Epithelial cell of prostate (primary cell): ENCODE data around the gene SLC4A9.
"Not testable (repeated sequence)": the region's sequence is repeated elsewhere in the genome, so short reads cannot be mapped to it uniquely, and the experiment has no call there.

Source experiments
- DNase-seq: peaks from one replicate; pipeline ENCODE4 v3.0.0-alpha.2; 2011; ENCODE audit warnings: low read depth, low spot score
- H3K27ac ChIP-seq: fragments of 450-650 bp; 2 replicates; pipeline ENCODE4 v1.5.1; 2017; ENCODE audit warnings: mild to moderate bottlenecking

The SLC4A9 gene

GRCh38 chr5:140391312-140391711, 31.3 kb downstream of the SLC4A9 start:
- DNase-seq = no peak
- H3K27ac ChIP-seq = peak overlapping the region; percentile 34

DNA sequence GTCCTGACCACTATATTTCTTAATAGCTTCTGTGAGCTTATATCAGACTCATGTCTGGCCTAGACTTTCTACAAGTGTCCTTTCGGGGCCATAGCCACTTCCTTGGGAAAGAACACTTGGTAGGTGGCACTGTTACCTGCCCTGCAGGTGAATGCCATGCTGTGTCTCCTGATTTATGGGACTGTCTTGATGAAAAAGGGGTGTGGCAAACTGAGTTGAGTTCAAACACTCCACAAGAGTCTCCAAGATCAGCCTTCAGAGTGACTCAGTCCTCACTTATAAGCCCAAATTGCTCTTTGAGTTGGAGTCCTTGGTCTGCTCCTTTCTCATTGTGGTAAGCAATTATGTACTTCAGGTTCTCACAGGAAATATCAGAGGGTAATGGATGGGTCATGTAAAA, 31.7 kb downstream of the SLC4A9 start:
- peak; percentile 22 for DNase-seq
- H3K27ac ChIP-seq = peak overlapping the region; percentile 34

- H3K27ac ChIP-seq = no peak overlapping the region
- no peak for DNase-seq
Observed at GRCh38 chr5:140393738-140394137, 33.7 kb downstream of the SLC4A9 start.

GRCh38 chr5:140398379-140398811, 38.4 kb downstream of the SLC4A9 start:
- DNase-seq = peak; percentile 69
- peak overlapping the region; percentile 93 for H3K27ac ChIP-seq

DNA sequence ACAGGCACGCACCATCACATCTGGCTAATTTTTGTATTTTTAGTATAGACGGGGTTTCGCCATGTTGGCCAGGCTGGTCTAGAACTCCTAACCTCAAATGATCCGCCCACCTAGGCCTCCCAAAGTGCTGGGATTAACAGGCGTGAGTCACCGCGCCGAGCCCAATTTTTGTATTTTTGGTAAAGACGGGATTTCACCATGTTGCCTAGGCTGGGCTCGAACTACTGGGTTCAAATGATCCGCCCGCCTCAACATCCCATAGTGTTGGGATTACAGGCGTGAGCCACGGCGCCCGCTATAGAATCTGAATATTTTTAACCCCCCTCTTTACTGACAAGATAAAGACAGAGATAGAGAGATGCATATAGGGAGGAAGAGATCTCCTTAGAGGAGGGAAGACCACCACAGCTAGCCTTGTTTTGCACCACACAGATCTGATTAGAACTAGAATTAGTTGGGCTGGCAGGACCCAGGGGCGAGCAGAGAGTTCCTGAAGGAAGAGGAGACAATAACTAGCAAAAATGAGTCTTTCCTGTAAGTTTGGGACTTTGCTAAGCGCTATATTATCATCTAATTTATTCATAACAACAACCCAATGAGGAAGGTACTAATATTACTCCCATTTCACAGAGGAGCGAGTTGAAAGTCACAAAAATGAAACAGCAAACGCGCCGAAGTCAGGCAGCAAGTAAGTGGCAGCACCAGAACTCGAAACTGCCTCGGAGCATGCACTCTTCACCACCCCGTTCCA, 40.2 kb downstream of the SLC4A9 start:
- H3K27ac ChIP-seq = peak overlapping the region; percentile 93
- DNase-seq = no peak

DNA sequence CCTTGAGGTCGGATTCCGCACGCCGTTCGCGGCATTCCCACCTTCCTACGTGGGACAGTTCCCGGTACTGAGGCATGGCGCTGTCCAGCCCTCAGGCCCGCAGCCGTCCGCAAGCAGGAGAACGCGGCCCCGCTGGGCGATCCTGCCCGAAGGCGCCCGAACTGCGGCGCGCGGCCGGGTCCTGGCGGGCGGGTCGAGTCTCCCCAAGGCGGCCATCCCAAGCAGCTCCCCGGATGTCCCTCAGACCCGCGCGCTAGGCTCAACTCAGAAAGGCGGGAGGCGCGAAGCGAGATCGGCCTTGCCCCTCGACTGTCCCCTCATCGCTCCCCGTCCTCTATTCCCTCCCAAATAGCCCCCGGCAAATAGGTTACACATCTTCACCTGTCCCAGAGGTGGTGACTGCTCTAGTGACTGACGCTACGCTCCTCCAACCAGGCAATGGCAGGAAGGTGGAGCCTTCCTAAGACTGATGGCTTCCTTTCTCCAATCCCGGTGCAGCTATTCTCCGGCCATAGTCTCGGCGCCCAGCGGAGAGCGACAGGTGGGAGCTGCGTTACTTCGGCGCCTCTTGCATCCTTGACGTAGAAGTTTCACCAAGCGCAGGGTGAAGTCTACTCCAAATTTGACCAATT, 40.9 kb downstream of the SLC4A9 start:
- peak overlapping the region; percentile 93 for H3K27ac ChIP-seq
- peak; percentile 97 for DNase-seq

- H3K27ac ChIP-seq = peak within 1 kb of the TSS; percentile 93
- peak; percentile 100 for DNase-seq
Observed at GRCh38 chr5:140401362-140402257, 41.6 kb downstream of the SLC4A9 start, which contains the start of gene ANKHD1. ANKHD1 (plus strand) TSS chr5:140401833; CDS start chr5:140401968, 135 bp downstream.

GRCh38 chr5:140402258-140403074, 42.5 kb downstream of the SLC4A9 start:
- no peak for DNase-seq
- peak overlapping the region; percentile 93 for H3K27ac ChIP-seq

- DNase-seq = no peak
Observed at GRCh38 chr5:140403613-140404012, 43.6 kb downstream of the SLC4A9 start.

DNA sequence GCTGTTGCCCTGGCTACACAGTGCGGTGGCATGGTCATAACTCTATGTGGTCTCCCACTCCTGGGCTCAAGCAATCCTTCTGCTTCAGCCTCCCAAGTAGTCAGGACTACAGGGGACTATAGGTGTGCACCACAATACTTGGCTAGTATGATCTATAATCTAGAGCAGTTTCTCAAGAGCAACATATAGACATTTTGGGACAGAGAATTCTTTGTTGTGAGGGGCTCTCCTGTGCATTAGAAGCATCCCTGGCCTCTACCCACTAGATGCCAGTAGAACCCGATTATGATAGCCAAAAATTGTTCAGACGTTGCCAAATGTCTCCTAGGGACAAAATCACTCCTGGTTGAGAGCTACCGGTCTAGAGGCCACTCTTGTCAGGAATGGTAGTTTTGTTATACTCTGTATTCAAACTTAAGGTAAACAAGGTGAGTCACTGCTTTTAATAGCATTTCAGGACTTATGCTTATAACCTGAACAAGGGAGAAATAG, 48.8 kb downstream of the SLC4A9 start:
- peak overlapping the region; percentile 3 for H3K27ac ChIP-seq
- DNase-seq = peak; percentile 12

More at GRCh38 chr5:140403613-140404012, 43.6 kb downstream of the SLC4A9 start:
- no peak overlapping the region for H3K27ac ChIP-seq

- H3K27ac ChIP-seq = no peak overlapping the region
- DNase-seq = no peak
Observed at GRCh38 chr5:140413230-140413629, 53.2 kb downstream of the SLC4A9 start.

DNA sequence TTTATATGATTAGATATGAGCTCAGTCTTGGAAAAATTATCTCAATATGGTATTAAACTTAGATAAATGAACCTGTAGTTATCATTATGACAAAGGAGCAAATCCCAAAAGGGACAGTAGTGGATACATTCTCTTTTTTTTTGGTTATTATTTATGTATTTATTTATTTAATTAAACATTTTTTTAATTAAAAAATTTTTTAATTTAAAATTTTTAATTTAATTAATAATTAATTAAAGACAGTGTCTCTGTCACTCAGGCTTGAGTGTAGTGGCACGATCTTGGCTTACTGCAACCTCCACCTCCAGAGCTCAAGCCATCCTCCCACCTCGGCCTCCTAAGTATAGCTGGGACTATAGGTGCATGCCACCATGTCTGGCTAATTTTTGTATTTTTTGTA, 57.2 kb downstream of the SLC4A9 start:
- H3K27ac ChIP-seq = no peak overlapping the region
- no peak for DNase-seq

DNA sequence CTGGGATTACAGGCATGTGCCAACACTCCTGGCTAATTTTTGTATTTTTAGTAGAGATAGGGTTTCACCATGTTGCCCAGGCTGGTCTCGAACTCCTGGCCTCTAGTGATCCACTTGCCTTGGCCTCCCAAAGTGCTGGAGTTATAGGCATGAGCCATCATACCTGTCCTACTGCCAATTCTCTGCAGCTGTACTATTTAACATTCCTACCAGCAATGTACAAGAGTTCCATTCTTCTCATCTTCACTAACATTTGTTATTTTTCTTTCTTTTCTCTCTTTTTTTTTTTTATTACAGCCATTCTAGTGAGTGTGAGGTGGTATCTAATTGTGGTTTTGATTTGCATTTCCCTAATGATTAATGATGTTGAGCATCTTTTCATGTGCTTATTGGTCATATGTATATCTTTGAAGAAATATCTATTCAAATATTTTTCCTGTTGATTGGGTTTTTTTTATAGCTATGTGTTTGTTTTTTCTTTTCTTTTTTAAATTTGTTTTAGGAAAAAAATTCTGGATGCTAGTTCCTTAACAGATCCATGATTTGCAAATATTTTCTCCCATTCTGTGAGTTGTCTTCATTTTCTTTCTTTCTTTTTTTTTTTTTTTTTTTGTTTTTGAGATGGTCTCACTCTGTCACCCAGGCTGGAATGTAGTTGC, 59.0 kb downstream of the SLC4A9 start:
- H3K27ac ChIP-seq = no peak overlapping the region
- no peak for DNase-seq

DNA sequence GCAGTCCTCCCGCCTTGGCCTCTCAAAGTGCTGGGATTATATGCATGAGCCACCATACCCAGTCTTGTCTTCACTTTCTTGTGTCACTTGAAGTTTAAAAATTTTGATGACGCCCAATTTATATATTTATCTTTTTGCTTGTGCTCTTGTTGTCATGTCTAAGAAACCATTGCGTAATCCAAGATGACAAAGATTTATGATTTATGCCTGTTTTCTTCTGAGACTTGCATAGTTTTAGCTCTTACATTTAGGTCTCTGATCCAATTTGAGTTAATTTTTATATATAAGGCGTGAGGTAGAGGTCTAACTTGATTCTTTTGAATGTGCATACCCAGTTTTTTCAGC, 60.2 kb downstream of the SLC4A9 start:
- DNase-seq = no peak
- H3K27ac ChIP-seq = no peak overlapping the region

GRCh38 chr5:140420665-140421361, 60.8 kb downstream of the SLC4A9 start:
- H3K27ac ChIP-seq = no peak overlapping the region
- DNase-seq = no peak

DNA sequence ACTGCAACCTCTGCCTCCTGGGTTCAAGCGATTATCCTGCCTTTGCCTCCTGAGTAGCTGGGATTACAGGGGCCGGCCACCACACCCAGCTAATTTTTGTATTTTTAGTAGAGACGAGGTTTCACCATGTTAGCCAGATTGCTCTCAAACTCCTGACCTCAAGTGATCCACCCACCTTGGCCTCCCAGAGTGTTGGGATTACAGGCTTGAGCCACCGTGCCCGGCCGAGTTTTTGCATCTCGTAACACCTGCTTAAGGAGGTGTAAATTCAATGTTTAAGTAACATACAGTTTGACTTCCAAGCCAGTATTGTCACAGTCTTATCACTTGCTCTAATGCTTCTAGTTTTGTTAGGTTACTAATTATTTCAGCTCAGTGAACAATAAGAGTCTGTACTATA, 61.4 kb downstream of the SLC4A9 start:
- H3K27ac ChIP-seq, DNase-seq: not testable (repeated sequence)

DNA sequence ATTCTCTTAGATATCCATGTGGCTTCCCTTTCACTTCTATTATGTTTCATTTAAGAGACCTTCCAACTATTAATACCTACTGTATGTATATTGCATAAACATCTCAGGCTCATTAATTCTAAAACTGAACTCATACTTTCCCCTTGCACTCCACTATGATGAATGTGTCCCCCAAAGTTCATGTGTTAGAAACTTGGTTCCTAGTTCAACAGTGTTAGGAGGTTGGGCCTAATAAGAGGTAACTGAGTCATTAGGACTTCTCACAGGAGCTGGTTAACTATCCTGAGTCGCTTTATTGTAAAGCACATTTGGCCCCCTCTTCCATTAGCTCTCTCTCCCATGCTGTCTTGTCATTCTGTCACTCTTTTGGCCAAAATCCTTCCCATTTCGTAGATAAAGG, 63.6 kb downstream of the SLC4A9 start:
- no peak overlapping the region for H3K27ac ChIP-seq
- DNase-seq = no peak

- no peak overlapping the region for H3K27ac ChIP-seq
- DNase-seq = no peak
Observed at GRCh38 chr5:140424135-140424534, 64.1 kb downstream of the SLC4A9 start.
